ENCODE measurements around the gene DTNA.

Gene DTNA

GRCh38 chr18:34809451-34810072 lies 99.5 kb downstream of the DTNA start:
- peak; percentile 2 for DNase-seq

GRCh38 chr18:34816183-34816582 lies 106.1 kb downstream of the DTNA start:
- no peak for DNase-seq

- no peak for DNase-seq
Measured at GRCh38 chr18:34817636-34818035, 107.5 kb downstream of the DTNA start.

GRCh38 chr18:34818064-34818463 lies 108.0 kb downstream of the DTNA start:
- DNase-seq, result no peak

- no peak for DNase-seq
Measured at GRCh38 chr18:34820360-34821065, 110.4 kb downstream of the DTNA start.

GRCh38 chr18:34821669-34822210 lies 111.6 kb downstream of the DTNA start:
- no peak for DNase-seq

GRCh38 chr18:34828093-34828492 lies 118.0 kb downstream of the DTNA start:
- DNase-seq, result no peak

- no peak for DNase-seq
Measured at GRCh38 chr18:34834897-34835296, 124.8 kb downstream of the DTNA start.

GRCh38 chr18:34835466-34835865 lies 125.4 kb downstream of the DTNA start:
- no peak for DNase-seq

- DNase-seq, result no peak
Measured at GRCh38 chr18:34837769-34838272, 127.7 kb downstream of the DTNA start.

GRCh38 chr18:34838669-34839068 lies 128.6 kb downstream of the DTNA start:
- no peak for DNase-seq

GRCh38 chr18:34840256-34840826 lies 130.2 kb downstream of the DTNA start:
- no peak for DNase-seq

- no peak for DNase-seq
Measured at GRCh38 chr18:34841891-34842290, 131.8 kb downstream of the DTNA start.

GRCh38 chr18:34844072-34844471 lies 134.0 kb downstream of the DTNA start:
- no peak for DNase-seq

- DNase-seq, result no peak
Measured at GRCh38 chr18:34844732-34845459, 134.8 kb downstream of the DTNA start.

- no peak for DNase-seq
Measured at GRCh38 chr18:34847408-34847807, 137.3 kb downstream of the DTNA start.

GRCh38 chr18:34848156-34848555 lies 138.1 kb downstream of the DTNA start:
- no peak for DNase-seq

- DNase-seq, result no peak
Measured at GRCh38 chr18:34848695-34849094, 138.6 kb downstream of the DTNA start.

GRCh38 chr18:34857320-34857719 lies 147.2 kb downstream of the DTNA start:
- DNase-seq, result no peak

GRCh38 chr18:34858188-34858587 lies 148.1 kb downstream of the DTNA start:
- DNase-seq, result no peak

- no peak for DNase-seq
Measured at GRCh38 chr18:34859496-34859895, 149.4 kb downstream of the DTNA start.

GRCh38 chr18:34862561-34862960 lies 152.5 kb downstream of the DTNA start:
- DNase-seq, result no peak

- no peak for DNase-seq
Measured at GRCh38 chr18:34863702-34864101, 153.6 kb downstream of the DTNA start.
